Neural progenitor cell (in vitro differentiated cells): ENCODE results near the gene RASSF3. TPM values are rescaled to one million over a fixed set of nuclear protein-coding genes. Genes with fewer than 3 reads are reported as not detected.

Source experiments
- DNase-seq: peaks from one replicate; pipeline ENCODE4 v3.0.0-alpha.2; 2016; ENCODE audit warnings: low spot score
- H2AFZ ChIP-seq: fragments of 200-600 bp; sonication (generic); replicated peaks from 2 replicates; pipeline ENCODE4 v1.6.1; 2016; ENCODE audit warnings: antibody characterized with exemption
- H3F3A ChIP-seq: fragments of 200-600 bp; sonication (generic); 2 replicates; pipeline ENCODE4 v1.6.1; 2016; ENCODE audit warnings: antibody characterized with exemption, low read depth
- H3K27ac ChIP-seq: fragments of 200-600 bp; sonication (generic); 2 replicates; pipeline ENCODE4 v1.5.1; 2016; ENCODE audit warnings: mild to moderate bottlenecking
- H3K27me3 ChIP-seq: fragments of 200-600 bp; sonication (generic); 2 replicates; pipeline ENCODE4 v1.6.1; 2016; ENCODE audit warnings: mild to moderate bottlenecking, moderate library complexity
- H3K36me3 ChIP-seq: fragments of 200-600 bp; sonication (generic); 2 replicates; pipeline ENCODE4 v1.5.1; 2016
- H3K4me1 ChIP-seq: fragments of 200-600 bp; sonication (generic); 2 replicates; pipeline ENCODE4 v1.6.1; 2016; ENCODE audit warnings: mixed run types
- H3K4me2 ChIP-seq: fragments of 200-600 bp; sonication (generic); 2 replicates; pipeline ENCODE4 v1.6.1; 2016
- H3K4me3 ChIP-seq: fragments of 200-600 bp; sonication (generic); 2 replicates; pipeline ENCODE4 v1.5.1; 2016
- H3K79me2 ChIP-seq: fragments of 200-600 bp; sonication (generic); 2 replicates; pipeline ENCODE4 v1.6.1; 2016; ENCODE audit warnings: low read depth
- H3K9ac ChIP-seq: fragments of 200-600 bp; sonication (generic); 2 replicates; pipeline ENCODE4 v1.6.1; 2016
- H3K9me3 ChIP-seq: fragments of 200-600 bp; sonication (generic); 2 replicates; pipeline ENCODE4 v1.5.1; 2016; ENCODE audit warnings: low read depth
- H4K20me1 ChIP-seq: fragments of 200-600 bp; sonication (generic); 2 replicates; pipeline ENCODE4 v1.6.1; 2016; ENCODE audit warnings: low read depth
- H3K27ac Mint-ChIP-seq: 3 replicates; pipeline ENCODE4 v1.8.0; 2021; ENCODE audit warnings: mixed read lengths
- H3K27me3 Mint-ChIP-seq: 2 replicates; pipeline ENCODE4 v1.8.0; 2022; ENCODE audit warnings: low read depth, mild to moderate bottlenecking, inconsistent platforms, moderate library complexity, mixed read lengths; ENCODE audit not compliant: insufficient read depth
- H3K36me3 Mint-ChIP-seq: 3 replicates; pipeline ENCODE4 v1.8.0; 2021; ENCODE audit warnings: mixed read lengths
- H3K4me1 Mint-ChIP-seq: 3 replicates; pipeline ENCODE4 v1.8.0; 2021; ENCODE audit warnings: mixed read lengths
- H3K4me3 Mint-ChIP-seq: 3 replicates; pipeline ENCODE4 v1.8.0; 2021; ENCODE audit warnings: mild to moderate bottlenecking, moderate library complexity, mixed read lengths
- H3K9me3 Mint-ChIP-seq: 3 replicates; pipeline ENCODE4 v1.8.0; 2020; ENCODE audit warnings: mixed read lengths
- EZH2 ChIP-seq: fragments of 200-600 bp; sonication (generic); IDR thresholded peaks from 2 replicates; pipeline ENCODE4 v1.6.1; 2017; ENCODE audit warnings: antibody characterized with exemption, mild to moderate bottlenecking, moderate library complexity
- EZH2phosphoT487 ChIP-seq: fragments of 200-600 bp; sonication (generic); IDR thresholded peaks from 2 replicates; pipeline ENCODE4 v1.6.1; 2017; ENCODE audit warnings: antibody characterized with exemption
- microRNA counts: library from miRNA; unstranded; fragments of <30 nt; microRNA quantifications from one replicate; lab custom pipeline; 2016
- microRNA-seq: library from miRNA; unstranded; fragments of <30 nt; microRNA quantifications from one replicate; pipeline ENCODE4, GENCODE V29; 2016
- small RNA-seq: library from RNA; depleted of rRNA; stranded (forward); fragments of <200 nt; gene quantifications from one replicate; pipeline ENCODE3, GENCODE V24; 2015
- total RNA-seq: library from RNA; depleted of rRNA; stranded (reverse); fragments of >200 nt; gene quantifications from 2 replicates; pipeline ENCODE4 v1.2.3, GENCODE V29; 2015; ENCODE audit warnings: low replicate concordance
- TF ChIP-seq, protein P1 (sequence below): fragments of 200-600 bp; sonication (generic); IDR thresholded peaks from 2 replicates; pipeline ENCODE4 v1.5.1; 2017; ENCODE audit warnings: antibody characterized with exemption, mild to moderate bottlenecking

RASSF3 gene
- total RNA-seq, 1 donor from 2014 or later, result 14.5 TPM

DNA sequence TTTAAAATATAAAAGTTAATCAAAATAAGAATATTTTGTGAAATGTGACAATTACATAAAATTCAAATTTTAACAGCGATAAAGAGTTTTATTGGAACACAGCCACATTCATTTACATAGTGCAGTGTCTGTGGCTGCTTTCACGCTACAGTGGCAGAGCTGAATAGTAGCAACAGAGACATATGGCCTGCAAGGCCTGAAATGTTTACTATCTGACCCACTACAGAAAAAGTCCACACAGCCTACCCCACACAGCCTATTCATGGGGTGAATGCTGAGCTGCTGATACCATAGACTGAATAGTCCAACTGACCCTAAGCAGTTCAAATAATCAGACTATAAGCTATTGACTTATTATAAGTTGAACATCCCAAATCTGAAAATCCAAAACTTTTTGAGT lies 135.7 kb downstream of the RASSF3 start:
- Mint-ChIP-seq H3K4me1 (peaks cover 8% of the 10 kb centered on the region), H3K36me3 (peaks cover 28% of the 10 kb centered on the region), H3K27me3 (peaks cover 2% of the 10 kb centered on the region), H3K9me3 (peaks cover 2% of the 10 kb centered on the region), H3K27ac (no peak overlapping the region), H3K4me3 (no peak overlapping the region)
- Histone ChIP-seq H2AFZ (no peak overlapping the region), H3K4me2 (no peak overlapping the region), H3K4me3 (no peak overlapping the region), H3K27me3 (no peaks in the 10 kb centered on the region), H3K79me2 (no peaks in the 10 kb centered on the region), H3K4me1 (no peaks in the 10 kb centered on the region), H3K36me3 (peaks cover 8% of the 10 kb centered on the region), H3K27ac (no peak overlapping the region), H3F3A (no peaks in the 10 kb centered on the region), H4K20me1 (no peaks in the 10 kb centered on the region), H3K9ac (no peak overlapping the region), H3K9me3 (no peaks in the 10 kb centered on the region)
- no peak for DNase-seq
- TF ChIP-seq, protein P1, sequence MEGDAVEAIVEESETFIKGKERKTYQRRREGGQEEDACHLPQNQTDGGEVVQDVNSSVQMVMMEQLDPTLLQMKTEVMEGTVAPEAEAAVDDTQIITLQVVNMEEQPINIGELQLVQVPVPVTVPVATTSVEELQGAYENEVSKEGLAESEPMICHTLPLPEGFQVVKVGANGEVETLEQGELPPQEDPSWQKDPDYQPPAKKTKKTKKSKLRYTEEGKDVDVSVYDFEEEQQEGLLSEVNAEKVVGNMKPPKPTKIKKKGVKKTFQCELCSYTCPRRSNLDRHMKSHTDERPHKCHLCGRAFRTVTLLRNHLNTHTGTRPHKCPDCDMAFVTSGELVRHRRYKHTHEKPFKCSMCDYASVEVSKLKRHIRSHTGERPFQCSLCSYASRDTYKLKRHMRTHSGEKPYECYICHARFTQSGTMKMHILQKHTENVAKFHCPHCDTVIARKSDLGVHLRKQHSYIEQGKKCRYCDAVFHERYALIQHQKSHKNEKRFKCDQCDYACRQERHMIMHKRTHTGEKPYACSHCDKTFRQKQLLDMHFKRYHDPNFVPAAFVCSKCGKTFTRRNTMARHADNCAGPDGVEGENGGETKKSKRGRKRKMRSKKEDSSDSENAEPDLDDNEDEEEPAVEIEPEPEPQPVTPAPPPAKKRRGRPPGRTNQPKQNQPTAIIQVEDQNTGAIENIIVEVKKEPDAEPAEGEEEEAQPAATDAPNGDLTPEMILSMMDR, result no peak
- TF ChIP-seq EZH2phosphoT487 (no peak), EZH2 (no peak)

DNA sequence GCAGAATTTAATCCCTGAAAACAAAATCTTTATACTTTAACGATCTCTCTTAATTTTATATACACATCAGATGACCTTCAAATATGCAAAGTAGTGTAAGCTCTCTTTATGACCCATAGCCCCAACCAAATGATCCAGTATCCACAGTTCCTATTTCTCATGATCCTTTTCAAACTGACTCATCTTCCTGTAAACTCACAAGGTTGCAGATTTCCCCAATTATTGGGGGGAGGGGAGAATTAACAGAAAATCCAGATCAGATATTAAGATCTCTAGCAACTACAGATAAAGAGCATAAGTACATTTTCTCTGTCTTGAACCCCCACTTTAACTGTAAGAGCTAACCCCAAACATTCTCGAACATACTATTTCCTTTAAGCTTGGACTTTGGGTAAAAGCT lies 136.4 kb downstream of the RASSF3 start:
- H3K79me2 ChIP-seq, result no peaks in the 10 kb centered on the region
- H3K4me3 ChIP-seq, result no peak overlapping the region
- H3K9me3 Mint-ChIP-seq, result peaks cover 2% of the 10 kb centered on the region
- H3K4me2 ChIP-seq, result no peak overlapping the region
- no peak overlapping the region for H3K27ac ChIP-seq
- peaks cover 23% of the 10 kb centered on the region for H3K36me3 Mint-ChIP-seq
- H3K27me3 ChIP-seq, result no peaks in the 10 kb centered on the region
- no peaks in the 10 kb centered on the region for H3F3A ChIP-seq
- H3K4me1 ChIP-seq, result no peaks in the 10 kb centered on the region
- H4K20me1 ChIP-seq, result no peaks in the 10 kb centered on the region
- H3K36me3 ChIP-seq, result peaks cover 9% of the 10 kb centered on the region
- H3K27ac Mint-ChIP-seq, result no peak overlapping the region
- H2AFZ ChIP-seq, result no peak overlapping the region
- TF ChIP-seq EZH2phosphoT487, result no peak
- TF ChIP-seq EZH2, result no peak
- TF ChIP-seq, protein P1, result no peak
- DNase-seq, result no peak
- H3K4me1 Mint-ChIP-seq, result peaks cover 8% of the 10 kb centered on the region
- H3K27me3 Mint-ChIP-seq, result peaks cover 2% of the 10 kb centered on the region
- H3K4me3 Mint-ChIP-seq, result no peak overlapping the region
- H3K9ac ChIP-seq, result no peak overlapping the region
- no peaks in the 10 kb centered on the region for H3K9me3 ChIP-seq

MicroRNAs within 50 kb of the gene (microRNA counts, 767-probe panel; counts per million panel counts)
- microRNA hsa-miR-548c-3p (lab: Ali Mortazavi, UCI) (460 counts per million, percentile 90 among the panel's probes with 10 or more counts), microRNA hsa-miR-548c-5p (lab: Ali Mortazavi, UCI) (460 counts per million, percentile 90 among the panel's probes with 10 or more counts), microRNA hsa-miR-548z (lab: Ali Mortazavi, UCI) (460 counts per million, percentile 90 among the panel's probes with 10 or more counts)

Small RNA genes within 50 kb of the gene (microRNA-seq; reads per million reads assigned to microRNA genes)
- gene MIR548C (not detected), gene MIR548Z (not detected)

Small RNA genes within 50 kb of the gene (small RNA-seq; reads per million reads assigned to genes)
- gene MIR548C, result not detected
- not detected for gene MIR548Z
- not detected for gene RF00137

Other genes with a start within 250 kb of the RASSF3 start
- 1.3 and 4.2 TPM in 2 replicates for gene C12orf56, start 219.7 kb upstream of the RASSF3 start, total RNA-seq
- gene XPOT, start 206.1 kb upstream of the RASSF3 start, total RNA-seq, result 72.5 and 109 TPM in 2 replicates
- 30.4 and 51.3 TPM in 2 replicates for gene TBK1, start 158.4 kb upstream of the RASSF3 start, total RNA-seq
- gene GNS, start 148.9 kb downstream of the RASSF3 start, total RNA-seq, result 36.0 and 41.2 TPM in 2 replicates
- gene TBC1D30, start 214.2 kb downstream of the RASSF3 start, total RNA-seq, result 9.4 and 9.7 TPM in 2 replicates